Left lung (tissue), 10 donors: ENCODE results near the gene BCAS3. TPM values are rescaled to one million over a fixed set of nuclear protein-coding genes. Genes with fewer than 3 reads are reported as not detected.
A peak's percentile ranks its signal among the peaks of the same experiment; 100 is the strongest.

Experiments used
- ATAC-seq: fragments of 200-7000 bp; cut with Tn5 transposase; one replicate; pipeline ENCODE4 v1.9.1; 2020; ENCODE audit warnings: moderate library complexity
- DNase-seq, 4 donors: peaks; one replicate each; pipeline ENCODE4 v3.0.0-alpha.2; 2013 to 2020
- H3K27ac ChIP-seq, 2 donors: fragments of 200-600 bp; sonication (generic) in 1 of 2; one replicate each; pipeline versions ENCODE4 v1.5.0 to v1.8.0; 2020 to 2021
- H3K27me3 ChIP-seq, 2 donors: fragments of 200-600 bp; sonication (generic) in 1 of 2; one replicate each; pipeline versions ENCODE4 v1.5.0 to v1.8.0; 2020 to 2021
- H3K36me3 ChIP-seq, 2 donors: fragments of 200-600 bp; sonication (generic) in 1 of 2; one replicate each; pipeline versions ENCODE4 v1.5.0 to v1.8.0; 2020 to 2021
- H3K4me1 ChIP-seq, 2 donors: fragments of 200-600 bp; one replicate each; pipeline ENCODE4 v1.8.0; 2021
- H3K4me3 ChIP-seq, 2 donors: fragments of 200-600 bp; sonication (generic) in 1 of 2; one replicate each; pipeline versions ENCODE4 v1.5.0 to v1.8.0; 2020 to 2021; ENCODE audit warnings: mild to moderate bottlenecking in 1 of 2
- H3K9me3 ChIP-seq, 2 donors: fragments of 200-600 bp; sonication (generic) in 1 of 2; one replicate each; pipeline versions ENCODE4 v1.5.0 to v1.8.0; 2020 to 2021
- intact Hi-C, 2 donors: fragments of 100-400 bp; cut with DNase I; formaldehyde crosslinking; loops; one replicate each; pipeline versions ENCODE4 v1.11.2 to v1.14.2; 2022
- polyA plus RNA-seq, 6 donors: library from polyadenylated mRNA; unstranded; fragments of 120-200 nt; gene quantifications; one replicate each; pipeline ENCODE4 v1.2.1, GENCODE V29; 2013; ENCODE audit not compliant: insufficient read length in 6 of 6
- total RNA-seq, 2 donors: library from RNA; stranded (reverse); fragmentation: NEBNext Ultra II Directional; extraction: Animal tissue kit (Norgen Biotek cat#: 25700); gene quantifications; one replicate each; pipeline ENCODE4 v1.2.1, GENCODE V29; 2021
- TF ChIP-seq, protein P1 (sequence below), 2 donors: fragments of 200-600 bp; sonication (generic) in 1 of 2; IDR thresholded peaks; one replicate each; pipeline versions ENCODE4 v1.5.0 to v1.8.0; 2021; ENCODE audit warnings: antibody characterized with exemption in 2 of 2
- donor health status: DM: no; HTN: yes; CAD: no.
- donor health status: DM: no; HTN: no; CAD: no.

BCAS3 gene
- total and polyA plus RNA-seq, 8 donors, result 21.2 to 29.6 (median 28.0) TPM

DNA sequence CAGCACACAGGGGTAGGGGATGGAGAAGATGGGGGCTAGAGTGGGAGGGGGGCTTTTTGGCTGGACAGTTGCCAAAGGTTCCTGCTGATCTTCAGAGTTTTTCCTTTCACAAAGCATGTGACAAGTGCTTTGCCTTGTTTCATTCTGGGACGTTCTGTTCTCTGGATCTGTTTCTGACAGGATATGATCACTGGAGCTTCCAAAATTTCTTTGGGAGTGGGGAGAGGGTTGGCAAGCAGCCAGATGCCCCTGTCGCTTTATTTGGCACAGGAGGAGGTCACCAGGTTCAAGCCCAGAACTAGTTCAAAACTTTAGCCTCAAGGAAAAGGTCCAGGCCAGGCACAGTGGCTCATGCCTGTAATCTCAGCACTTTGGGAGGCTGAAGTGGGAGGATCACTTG, 653.5 kb downstream of the BCAS3 start:
- DNase-seq, result no peak
- no peaks in the 10 kb centered on the region for H3K9me3 ChIP-seq
- intact Hi-C loops, result no loop called here
- H3K27me3 ChIP-seq, result no peaks in the 10 kb centered on the region
- TF ChIP-seq, protein P1, sequence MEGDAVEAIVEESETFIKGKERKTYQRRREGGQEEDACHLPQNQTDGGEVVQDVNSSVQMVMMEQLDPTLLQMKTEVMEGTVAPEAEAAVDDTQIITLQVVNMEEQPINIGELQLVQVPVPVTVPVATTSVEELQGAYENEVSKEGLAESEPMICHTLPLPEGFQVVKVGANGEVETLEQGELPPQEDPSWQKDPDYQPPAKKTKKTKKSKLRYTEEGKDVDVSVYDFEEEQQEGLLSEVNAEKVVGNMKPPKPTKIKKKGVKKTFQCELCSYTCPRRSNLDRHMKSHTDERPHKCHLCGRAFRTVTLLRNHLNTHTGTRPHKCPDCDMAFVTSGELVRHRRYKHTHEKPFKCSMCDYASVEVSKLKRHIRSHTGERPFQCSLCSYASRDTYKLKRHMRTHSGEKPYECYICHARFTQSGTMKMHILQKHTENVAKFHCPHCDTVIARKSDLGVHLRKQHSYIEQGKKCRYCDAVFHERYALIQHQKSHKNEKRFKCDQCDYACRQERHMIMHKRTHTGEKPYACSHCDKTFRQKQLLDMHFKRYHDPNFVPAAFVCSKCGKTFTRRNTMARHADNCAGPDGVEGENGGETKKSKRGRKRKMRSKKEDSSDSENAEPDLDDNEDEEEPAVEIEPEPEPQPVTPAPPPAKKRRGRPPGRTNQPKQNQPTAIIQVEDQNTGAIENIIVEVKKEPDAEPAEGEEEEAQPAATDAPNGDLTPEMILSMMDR (IDR thresholded peaks at IDR 0.05), result no peak
- ATAC-seq, result no peak
- no peak overlapping the region for H3K4me3 ChIP-seq
- H3K36me3 ChIP-seq, result no peaks in the 10 kb centered on the region
- H3K4me1 ChIP-seq, result peaks cover 6 to 8% of the 10 kb centered on the region in 2 donors
- H3K27ac ChIP-seq, result peak overlapping the region; percentile 13 to 16

DNA sequence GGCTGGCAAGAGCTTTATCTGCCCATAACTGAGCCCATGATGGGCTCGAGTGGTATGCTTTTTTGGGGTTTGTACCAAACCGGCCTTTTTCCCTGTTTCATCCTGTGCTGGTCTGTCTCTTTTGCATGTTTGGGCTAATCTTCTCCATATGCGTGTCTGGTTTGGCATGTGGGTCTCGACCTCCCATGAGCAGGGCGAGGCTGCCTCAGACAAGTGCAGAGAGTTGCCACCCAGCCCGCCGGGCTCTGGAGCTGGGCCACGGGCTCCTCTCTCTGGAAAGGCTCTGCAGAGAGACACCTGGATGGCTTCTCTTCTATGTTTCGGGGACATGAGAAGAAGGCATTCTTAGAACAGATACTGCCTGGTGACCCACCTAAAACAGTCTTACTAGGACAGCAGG, 654.2 kb downstream of the BCAS3 start:
- ATAC-seq (no peak), DNase-seq (no peak)
- Histone ChIP-seq H3K4me3 (no peak overlapping the region), H3K27me3 (no peaks in the 10 kb centered on the region), H3K4me1 (peaks cover 6 to 13% of the 10 kb centered on the region in 2 donors), H3K27ac (peak overlapping the region in 1 of 2 donors; percentile 11), H3K36me3 (no peaks in the 10 kb centered on the region), H3K9me3 (no peaks in the 10 kb centered on the region)
- TF ChIP-seq, protein P1 (IDR thresholded peaks at IDR 0.05), result no peak
- intact Hi-C loops, result no loop called here

DNA sequence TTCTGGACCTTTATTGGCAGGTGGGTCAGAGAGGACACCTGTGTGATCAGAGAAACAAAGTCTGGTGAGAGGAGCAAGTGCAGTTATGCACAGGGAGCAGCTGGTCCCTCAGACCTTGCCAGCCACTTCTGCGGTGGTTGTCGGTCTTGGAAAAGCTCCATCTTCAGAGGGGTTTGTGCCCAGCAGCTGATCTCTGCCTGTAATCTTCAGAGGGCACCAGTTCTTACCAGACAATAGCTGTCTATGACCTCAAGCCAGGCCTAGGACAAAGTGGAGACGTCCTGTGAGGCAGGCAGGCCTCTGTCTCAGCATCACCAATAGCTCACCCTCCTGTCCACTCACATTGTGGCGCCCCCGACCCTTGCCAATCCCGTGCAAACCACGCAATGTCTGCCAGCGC, 655.5 kb downstream of the BCAS3 start:
- no peak overlapping the region for H3K4me3 ChIP-seq
- intact Hi-C loops, result no loop called here
- no peaks in the 10 kb centered on the region for H3K9me3 ChIP-seq
- ATAC-seq, result no peak
- DNase-seq, result no peak
- H3K27me3 ChIP-seq, result no peaks in the 10 kb centered on the region
- TF ChIP-seq, protein P1 (IDR thresholded peaks at IDR 0.05), result no peak
- H3K4me1 ChIP-seq, result peaks cover 6 to 24% of the 10 kb centered on the region in 2 donors
- H3K27ac ChIP-seq, result no peak overlapping the region
- H3K36me3 ChIP-seq, result no peaks in the 10 kb centered on the region

DNA sequence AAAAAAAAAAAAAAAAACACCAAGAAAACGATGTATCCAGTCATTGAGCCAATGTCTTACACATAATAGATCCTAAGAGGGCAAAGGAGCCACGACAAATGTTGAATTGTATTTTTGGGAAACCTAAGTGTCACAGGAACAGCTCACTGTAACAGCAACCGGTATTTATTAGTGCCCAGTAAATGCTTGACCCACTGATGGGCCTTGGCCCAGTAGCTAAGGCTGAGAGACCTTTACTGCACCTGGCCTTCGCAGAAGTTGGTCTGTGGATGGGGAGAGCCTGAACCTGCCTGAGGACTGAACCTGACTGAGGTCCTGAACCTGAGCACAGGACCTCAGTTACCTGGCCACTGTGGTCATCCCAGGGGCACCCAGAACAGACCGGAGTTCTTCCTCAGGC, 657.0 kb downstream of the BCAS3 start:
- no peaks in the 10 kb centered on the region for H3K36me3 ChIP-seq
- H3K27me3 ChIP-seq, result no peaks in the 10 kb centered on the region
- intact Hi-C loops, result no loop called here
- no peaks in the 10 kb centered on the region for H3K9me3 ChIP-seq
- no peak overlapping the region for H3K4me3 ChIP-seq
- H3K4me1 ChIP-seq, result peaks cover 6 to 35% of the 10 kb centered on the region in 2 donors
- DNase-seq (no peak), ATAC-seq (no peak)
- peak overlapping the region in 1 of 2 donors; percentile 53 for H3K27ac ChIP-seq
- TF ChIP-seq, protein P1 (IDR thresholded peaks at IDR 0.05), result no peak

DNA sequence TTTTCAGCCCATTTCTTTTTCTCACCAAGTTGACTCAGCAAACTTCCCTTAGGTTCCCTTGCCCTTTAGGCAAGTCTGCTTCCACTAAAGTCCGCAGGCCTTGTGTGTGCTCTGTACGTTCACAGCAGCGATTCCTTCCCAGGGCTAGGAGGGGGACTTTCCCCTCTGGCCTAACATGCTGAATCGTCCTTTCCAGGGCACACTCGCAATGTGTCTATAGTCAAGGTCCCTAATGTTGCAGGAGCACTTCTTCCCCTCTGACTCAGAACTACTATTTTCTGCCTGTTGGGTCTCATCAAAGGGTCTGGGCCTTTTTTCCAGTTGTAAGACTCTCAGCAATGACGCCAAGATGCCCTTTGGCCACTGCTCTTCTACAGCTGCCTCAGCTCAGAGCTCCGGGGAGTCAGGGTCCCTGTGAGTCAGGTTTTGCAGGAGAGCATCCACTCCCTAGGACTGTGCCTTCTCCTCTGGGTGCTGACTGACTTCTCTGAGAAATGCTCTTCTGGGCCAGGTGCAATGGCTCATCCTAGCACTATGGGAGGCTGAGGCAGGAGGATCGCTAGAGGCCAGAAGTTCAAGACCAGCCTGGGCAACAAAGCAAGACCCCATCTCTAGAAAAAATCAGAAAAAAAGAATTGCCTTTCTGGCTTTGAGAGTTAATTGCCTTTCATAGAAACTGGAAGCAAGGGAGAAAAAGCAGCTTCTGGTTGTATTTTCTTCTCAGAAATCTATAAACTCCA, 657.6 kb downstream of the BCAS3 start:
- DNase-seq (peak in 1 of 4 donors; percentile 45), ATAC-seq (peak; percentile 14)
- H3K9me3 ChIP-seq, result no peaks in the 10 kb centered on the region
- peaks cover 6 to 35% of the 10 kb centered on the region in 2 donors for H3K4me1 ChIP-seq
- H3K27ac ChIP-seq, result peak overlapping the region; percentile 15 to 53
- intact Hi-C loops, result no loop called here
- no peak overlapping the region for H3K4me3 ChIP-seq
- TF ChIP-seq, protein P1 (IDR thresholded peaks at IDR 0.05), result no peak
- no peaks in the 10 kb centered on the region for H3K36me3 ChIP-seq
- no peaks in the 10 kb centered on the region for H3K27me3 ChIP-seq
